ENCODE data around the gene GABRG3.

DNA sequence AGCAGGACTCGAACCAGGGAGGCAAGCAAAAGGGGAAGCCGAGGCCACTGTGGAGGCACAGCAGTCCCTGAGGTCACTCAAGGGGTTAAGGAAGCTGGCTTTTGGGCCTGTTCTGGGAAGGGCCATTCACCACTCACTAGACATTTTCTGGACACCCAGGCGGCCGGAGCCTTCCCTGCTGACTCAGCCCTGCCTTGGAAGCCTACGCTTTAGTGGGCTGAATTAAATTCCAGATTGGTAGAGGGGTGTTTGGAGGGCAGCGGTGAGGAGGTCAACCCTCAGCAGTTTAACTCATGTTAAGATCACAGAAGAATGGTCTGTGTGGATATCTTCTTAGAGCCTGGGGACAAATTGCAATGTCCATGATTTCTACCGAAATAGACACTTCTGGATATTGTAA lies 152.8 kb downstream of the GABRG3 start:
- TF ChIP-seq, protein P1, sequence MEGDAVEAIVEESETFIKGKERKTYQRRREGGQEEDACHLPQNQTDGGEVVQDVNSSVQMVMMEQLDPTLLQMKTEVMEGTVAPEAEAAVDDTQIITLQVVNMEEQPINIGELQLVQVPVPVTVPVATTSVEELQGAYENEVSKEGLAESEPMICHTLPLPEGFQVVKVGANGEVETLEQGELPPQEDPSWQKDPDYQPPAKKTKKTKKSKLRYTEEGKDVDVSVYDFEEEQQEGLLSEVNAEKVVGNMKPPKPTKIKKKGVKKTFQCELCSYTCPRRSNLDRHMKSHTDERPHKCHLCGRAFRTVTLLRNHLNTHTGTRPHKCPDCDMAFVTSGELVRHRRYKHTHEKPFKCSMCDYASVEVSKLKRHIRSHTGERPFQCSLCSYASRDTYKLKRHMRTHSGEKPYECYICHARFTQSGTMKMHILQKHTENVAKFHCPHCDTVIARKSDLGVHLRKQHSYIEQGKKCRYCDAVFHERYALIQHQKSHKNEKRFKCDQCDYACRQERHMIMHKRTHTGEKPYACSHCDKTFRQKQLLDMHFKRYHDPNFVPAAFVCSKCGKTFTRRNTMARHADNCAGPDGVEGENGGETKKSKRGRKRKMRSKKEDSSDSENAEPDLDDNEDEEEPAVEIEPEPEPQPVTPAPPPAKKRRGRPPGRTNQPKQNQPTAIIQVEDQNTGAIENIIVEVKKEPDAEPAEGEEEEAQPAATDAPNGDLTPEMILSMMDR (IDR thresholded peaks at IDR 0.05; ENCODE audit: poor library complexity) = no peak
- TF ChIP-seq EZH2phosphoT487 (IDR thresholded peaks at IDR 0.05; ENCODE audit: low read depth, severe bottlenecking, unreplicated experiment) = no peak
- TF ChIP-seq EZH2 (IDR thresholded peaks at IDR 0.05; ENCODE audit: borderline replicate concordance) = no peak
